ENCODE measurements around the gene IL1RAPL1.

The IL1RAPL1 gene

GRCh38 chrX:29455702-29456101 is 868.5 kb downstream of the IL1RAPL1 start:
- no peaks in the 10 kb centered on the region for H3K27me3 Mint-ChIP-seq
- peaks cover 2% of the 10 kb centered on the region for H3K9me3 Mint-ChIP-seq
- no peak overlapping the region for H3K27ac Mint-ChIP-seq
- no peak for ATAC-seq
- H3K4me1 Mint-ChIP-seq: no peaks in the 10 kb centered on the region
- H3K36me3 Mint-ChIP-seq: no peaks in the 10 kb centered on the region
- no peak overlapping the region for H3K4me3 Mint-ChIP-seq

- Mint-ChIP-seq H3K36me3 (no peaks in the 10 kb centered on the region), H3K4me3 (no peak overlapping the region), H3K27ac (no peak overlapping the region), H3K9me3 (peaks cover 2% of the 10 kb centered on the region), H3K4me1 (no peaks in the 10 kb centered on the region), H3K27me3 (no peaks in the 10 kb centered on the region)
- ATAC-seq: no peak
These were observed 873.8 kb downstream of the IL1RAPL1 start for GRCh38 chrX:29461039-29461438.

GRCh38 chrX:29466456-29466855 is 879.2 kb downstream of the IL1RAPL1 start:
- ATAC-seq: no peak
- Mint-ChIP-seq H3K27ac (no peak overlapping the region), H3K4me1 (no peaks in the 10 kb centered on the region), H3K36me3 (no peaks in the 10 kb centered on the region), H3K4me3 (no peak overlapping the region), H3K9me3 (no peaks in the 10 kb centered on the region), H3K27me3 (no peaks in the 10 kb centered on the region)

- ATAC-seq: no peak
- H3K27ac Mint-ChIP-seq: no peak overlapping the region
- H3K4me3 Mint-ChIP-seq: no peak overlapping the region
- no peaks in the 10 kb centered on the region for H3K9me3 Mint-ChIP-seq
- no peaks in the 10 kb centered on the region for H3K36me3 Mint-ChIP-seq
- no peaks in the 10 kb centered on the region for H3K27me3 Mint-ChIP-seq
- no peaks in the 10 kb centered on the region for H3K4me1 Mint-ChIP-seq
These were observed 881.8 kb downstream of the IL1RAPL1 start for GRCh38 chrX:29468911-29469494.

- Mint-ChIP-seq H3K27me3 (no peaks in the 10 kb centered on the region), H3K4me3 (no peak overlapping the region), H3K36me3 (no peaks in the 10 kb centered on the region), H3K9me3 (no peaks in the 10 kb centered on the region), H3K27ac (no peak overlapping the region), H3K4me1 (no peaks in the 10 kb centered on the region)
- no peak for ATAC-seq
These were observed 882.8 kb downstream of the IL1RAPL1 start for GRCh38 chrX:29470030-29470429.

- ATAC-seq: no peak
These were observed 884.6 kb downstream of the IL1RAPL1 start for GRCh38 chrX:29471829-29472228.

GRCh38 chrX:29477878-29478277 is 890.6 kb downstream of the IL1RAPL1 start:
- no peak for ATAC-seq

More at GRCh38 chrX:29471829-29472228, 884.6 kb downstream of the IL1RAPL1 start:
- Mint-ChIP-seq H3K36me3 (no peaks in the 10 kb centered on the region), H3K27me3 (no peaks in the 10 kb centered on the region), H3K27ac (no peak overlapping the region), H3K4me1 (no peaks in the 10 kb centered on the region), H3K4me3 (no peak overlapping the region), H3K9me3 (no peaks in the 10 kb centered on the region)

GRCh38 chrX:29478336-29479069 is 891.3 kb downstream of the IL1RAPL1 start:
- no peak for ATAC-seq
- no peak overlapping the region for H3K27ac Mint-ChIP-seq
- H3K4me1 Mint-ChIP-seq: peaks cover 7% of the 10 kb centered on the region
- peak overlapping the region; percentile 19 for H3K4me3 Mint-ChIP-seq
- no peaks in the 10 kb centered on the region for H3K27me3 Mint-ChIP-seq
- no peaks in the 10 kb centered on the region for H3K9me3 Mint-ChIP-seq
- no peaks in the 10 kb centered on the region for H3K36me3 Mint-ChIP-seq

More at GRCh38 chrX:29477878-29478277, 890.6 kb downstream of the IL1RAPL1 start:
- H3K27me3 Mint-ChIP-seq: no peaks in the 10 kb centered on the region
- H3K9me3 Mint-ChIP-seq: no peaks in the 10 kb centered on the region
- no peak overlapping the region for H3K4me3 Mint-ChIP-seq
- no peaks in the 10 kb centered on the region for H3K36me3 Mint-ChIP-seq
- H3K4me1 Mint-ChIP-seq: peaks cover 7% of the 10 kb centered on the region
- H3K27ac Mint-ChIP-seq: no peak overlapping the region

GRCh38 chrX:29487214-29487613 is 900.0 kb downstream of the IL1RAPL1 start:
- H3K4me1 Mint-ChIP-seq: no peaks in the 10 kb centered on the region
- no peak overlapping the region for H3K27ac Mint-ChIP-seq
- no peak for ATAC-seq
- H3K36me3 Mint-ChIP-seq: no peaks in the 10 kb centered on the region
- no peak overlapping the region for H3K4me3 Mint-ChIP-seq
- H3K9me3 Mint-ChIP-seq: no peaks in the 10 kb centered on the region
- H3K27me3 Mint-ChIP-seq: no peaks in the 10 kb centered on the region

GRCh38 chrX:29487714-29488113 is 900.5 kb downstream of the IL1RAPL1 start:
- Mint-ChIP-seq H3K4me1 (no peaks in the 10 kb centered on the region), H3K9me3 (no peaks in the 10 kb centered on the region), H3K27me3 (no peaks in the 10 kb centered on the region), H3K4me3 (no peak overlapping the region), H3K36me3 (no peaks in the 10 kb centered on the region), H3K27ac (no peak overlapping the region)
- no peak for ATAC-seq

- no peaks in the 10 kb centered on the region for H3K27me3 Mint-ChIP-seq
- H3K9me3 Mint-ChIP-seq: no peaks in the 10 kb centered on the region
- no peaks in the 10 kb centered on the region for H3K4me1 Mint-ChIP-seq
- no peak overlapping the region for H3K27ac Mint-ChIP-seq
- no peaks in the 10 kb centered on the region for H3K36me3 Mint-ChIP-seq
- ATAC-seq: no peak
- no peak overlapping the region for H3K4me3 Mint-ChIP-seq
These were observed 901.7 kb downstream of the IL1RAPL1 start for GRCh38 chrX:29488919-29489318.

GRCh38 chrX:29490606-29491005 is 903.4 kb downstream of the IL1RAPL1 start:
- Mint-ChIP-seq H3K27me3 (no peaks in the 10 kb centered on the region), H3K4me1 (no peaks in the 10 kb centered on the region), H3K4me3 (no peak overlapping the region), H3K27ac (no peak overlapping the region), H3K36me3 (no peaks in the 10 kb centered on the region), H3K9me3 (peaks cover under 1% of the 10 kb centered on the region)
- ATAC-seq: no peak

- Mint-ChIP-seq H3K4me1 (no peaks in the 10 kb centered on the region), H3K27ac (no peak overlapping the region), H3K27me3 (no peaks in the 10 kb centered on the region), H3K9me3 (peaks cover 3% of the 10 kb centered on the region), H3K4me3 (no peak overlapping the region), H3K36me3 (no peaks in the 10 kb centered on the region)
- ATAC-seq: no peak
These were observed 904.4 kb downstream of the IL1RAPL1 start for GRCh38 chrX:29491659-29492058.

- Mint-ChIP-seq H3K4me3 (no peak overlapping the region), H3K27ac (no peak overlapping the region), H3K4me1 (no peaks in the 10 kb centered on the region), H3K27me3 (no peaks in the 10 kb centered on the region), H3K9me3 (peaks cover 3% of the 10 kb centered on the region), H3K36me3 (no peaks in the 10 kb centered on the region)
- no peak for ATAC-seq
These were observed 909.5 kb downstream of the IL1RAPL1 start for GRCh38 chrX:29496636-29497180.

- no peak overlapping the region for H3K27ac Mint-ChIP-seq
- H3K9me3 Mint-ChIP-seq: peaks cover 10% of the 10 kb centered on the region
- no peaks in the 10 kb centered on the region for H3K4me1 Mint-ChIP-seq
- H3K36me3 Mint-ChIP-seq: no peaks in the 10 kb centered on the region
- no peak for ATAC-seq
- no peaks in the 10 kb centered on the region for H3K27me3 Mint-ChIP-seq
- H3K4me3 Mint-ChIP-seq: no peak overlapping the region
These were observed 919.5 kb downstream of the IL1RAPL1 start for GRCh38 chrX:29506729-29507128.

GRCh38 chrX:29518100-29518499 is 930.9 kb downstream of the IL1RAPL1 start:
- no peak for ATAC-seq
- Mint-ChIP-seq H3K36me3 (no peaks in the 10 kb centered on the region), H3K4me1 (no peaks in the 10 kb centered on the region), H3K27me3 (no peaks in the 10 kb centered on the region), H3K4me3 (no peak overlapping the region), H3K27ac (no peak overlapping the region), H3K9me3 (no peaks in the 10 kb centered on the region)

All from stimulated activated memory B cell treated with anti-CD40 and anti-IgM and Interleukin-4, amounts not matched to agents 10 μg/mL and 1 μg/mL and 100 μg/mL, for 72 hours (primary cell).